Mammary epithelial cell (primary cell): ENCODE measurements around the gene TCF19.

Experiments used
- CTCF ChIP-seq, 2 donors: IDR thresholded peaks in 1 of 2; conservative IDR thresholded peaks in 1 of 2; 2 replicates each; pipeline ENCODE4 v1.5.1; 2011 to 2012; ENCODE audit warnings: inconsistent platforms in 2 of 2, low read length in 2 of 2, mild to moderate bottlenecking in 2 of 2, control low read depth in 1 of 2, low read depth in 1 of 2; ENCODE audit not compliant: insufficient read depth in 1 of 2; ENCODE audit errors: extremely low read depth in 1 of 2
- EZH2 ChIP-seq: IDR thresholded peaks from 2 replicates; pipeline ENCODE4 v1.6.1; 2012; ENCODE audit warnings: low read length, inconsistent platforms, borderline replicate concordance

- TF ChIP-seq CTCF (conservative IDR thresholded peaks at IDR 0.05 in 1 of 2, IDR thresholded peaks at IDR 0.05 in 1 of 2; ENCODE audit: extremely low read depth in 1 of 2, insufficient read depth in 1 of 2, low read depth in 1 of 2, low read length in 2 of 2): no peak
- TF ChIP-seq EZH2: no peak
These were observed 51.7 kb downstream of the TCF19 start for GRCh38 chr6:31210123-31210522.
